Psoas muscle (tissue), 8 donors: ENCODE results near the gene AKR7A2. TPM values are rescaled to one million over a fixed set of nuclear protein-coding genes. Genes with fewer than 3 reads are reported as not detected.

Experiments used
- ATAC-seq, 4 donors: fragments of 200-7000 bp; cut with Tn5 transposase; one replicate each; pipeline ENCODE4 v1.9.1; 2020; ENCODE audit warnings: moderate library complexity in 3 of 4, mild to moderate bottlenecking in 2 of 4
- DNase-seq, 2 donors: peaks; one replicate each; pipeline ENCODE4 v3.0.0-alpha.2; 2020
- H3K27ac ChIP-seq: fragments of 200-600 bp; one replicate; pipeline ENCODE4 v1.8.0; 2022
- H3K27me3 ChIP-seq, 3 donors: fragments of 200-600 bp in 1 of 3; one replicate each; pipeline versions ENCODE4 v1.6.1 to v1.8.0; 2013 to 2022; ENCODE audit warnings: low read length in 2 of 3, mild to moderate bottlenecking in 2 of 3, moderate library complexity in 1 of 3; ENCODE audit not compliant: insufficient read depth in 3 of 3
- H3K36me3 ChIP-seq, 2 donors: fragments of 200-600 bp in 1 of 2; one replicate each; pipeline versions ENCODE4 v1.6.1 to v1.8.0; 2013 to 2022; ENCODE audit warnings: low read depth in 1 of 2, mild to moderate bottlenecking in 1 of 2, moderate library complexity in 1 of 2; ENCODE audit not compliant: insufficient read depth in 1 of 2
- H3K4me1 ChIP-seq: fragments of 200-600 bp; one replicate; pipeline ENCODE4 v1.8.0; 2022
- H3K4me3 ChIP-seq: fragments of 200-600 bp; one replicate; pipeline ENCODE4 v1.8.0; 2022; ENCODE audit warnings: mild to moderate bottlenecking
- H3K9me3 ChIP-seq: fragments of 200-600 bp; one replicate; pipeline ENCODE4 v1.8.0; 2022
- WGBS, 3 donors: extraction: QIAGEN DNeasy Blood & Tissue Kit; methylation state at CpG; one replicate each; pipeline versions ENCODE4 v1.1.6 to v1.1.7; 2013; 5-methylcytosine and 5-hydroxymethylcytosine counted together
- intact Hi-C, 2 donors: fragments of 100-400 bp; cut with DNase I; formaldehyde crosslinking; loops; one replicate each; pipeline versions ENCODE4 v1.11.0 to v1.14.2; 2022
- polyA plus RNA-seq, 3 donors: library from polyadenylated mRNA; stranded (reverse); fragments of 200-250 nt; gene quantifications; one replicate each; pipeline ENCODE4 v1.2.3, GENCODE V29; 2013
- total RNA-seq, 4 donors: library from RNA; stranded (reverse); fragmentation: NEBNext Ultra II Directional in 2 of 4; extraction: Animal tissue kit (Norgen Biotek cat#: 25700) in 2 of 4; gene quantifications; one replicate each; pipeline versions ENCODE4 v1.2.1 to v1.2.4, GENCODE V29; 2021 to 2023
- TF ChIP-seq, protein P1 (sequence below): fragments of 200-600 bp; IDR thresholded peaks from one replicate; pipeline ENCODE4 v1.8.0; 2022; ENCODE audit warnings: antibody characterized with exemption
- donor health status: healthy with polysubstance abuse.
- donor health status: DM: no; HTN: no; CAD: no; lungs with moderate emphysema.
- donor health status: Bipolar disorder and iron deficiency.
- donor health status: healthy.
- donor health status: DM: yes; HTN: yes; CAD: no.
- donor health status: DM: no; HTN: no; CAD: no.
- donor health status: DM: no; HTN: no; CAD: no.
- donor health status: DM: yes; HTN: yes; CAD: no.

AKR7A2 gene
- total and polyA plus RNA-seq, 7 donors: 24.6 to 52.2 (median 30.3) TPM

DNA sequence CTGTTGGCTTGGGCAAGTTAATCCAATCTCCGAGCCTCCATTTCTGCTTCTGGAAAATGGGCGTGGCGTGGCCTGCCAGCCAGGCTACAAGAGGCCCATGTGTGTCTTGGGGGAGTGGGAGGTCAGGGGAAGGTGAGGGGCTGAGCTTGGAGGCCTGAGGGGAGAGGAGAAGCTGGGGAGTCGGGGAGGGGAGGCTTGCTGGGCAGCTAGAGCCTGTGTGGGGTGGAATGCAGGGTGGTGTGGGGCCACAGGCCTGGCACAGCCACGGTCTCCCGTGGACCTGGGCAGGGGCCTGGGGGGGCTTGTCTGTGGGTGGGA, 14.8 kb upstream of the AKR7A2 start:
- H3K36me3 ChIP-seq: peaks cover 4 to 86% of the 10 kb centered on the region in 2 donors
- TF ChIP-seq, protein P1, sequence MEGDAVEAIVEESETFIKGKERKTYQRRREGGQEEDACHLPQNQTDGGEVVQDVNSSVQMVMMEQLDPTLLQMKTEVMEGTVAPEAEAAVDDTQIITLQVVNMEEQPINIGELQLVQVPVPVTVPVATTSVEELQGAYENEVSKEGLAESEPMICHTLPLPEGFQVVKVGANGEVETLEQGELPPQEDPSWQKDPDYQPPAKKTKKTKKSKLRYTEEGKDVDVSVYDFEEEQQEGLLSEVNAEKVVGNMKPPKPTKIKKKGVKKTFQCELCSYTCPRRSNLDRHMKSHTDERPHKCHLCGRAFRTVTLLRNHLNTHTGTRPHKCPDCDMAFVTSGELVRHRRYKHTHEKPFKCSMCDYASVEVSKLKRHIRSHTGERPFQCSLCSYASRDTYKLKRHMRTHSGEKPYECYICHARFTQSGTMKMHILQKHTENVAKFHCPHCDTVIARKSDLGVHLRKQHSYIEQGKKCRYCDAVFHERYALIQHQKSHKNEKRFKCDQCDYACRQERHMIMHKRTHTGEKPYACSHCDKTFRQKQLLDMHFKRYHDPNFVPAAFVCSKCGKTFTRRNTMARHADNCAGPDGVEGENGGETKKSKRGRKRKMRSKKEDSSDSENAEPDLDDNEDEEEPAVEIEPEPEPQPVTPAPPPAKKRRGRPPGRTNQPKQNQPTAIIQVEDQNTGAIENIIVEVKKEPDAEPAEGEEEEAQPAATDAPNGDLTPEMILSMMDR: no peak
- H3K27ac ChIP-seq: no peak overlapping the region
- WGBS, 3 donors: 80 to 94% (median 85%) methylated on average over 6 of the region's 6 CpGs
- DNase-seq: no peak
- H3K4me1 ChIP-seq: no peaks in the 10 kb centered on the region
- H3K27me3 ChIP-seq: no peaks in the 10 kb centered on the region
- intact Hi-C loops: no loop called here
- no peaks in the 10 kb centered on the region for H3K9me3 ChIP-seq
- no peak for ATAC-seq
- H3K4me3 ChIP-seq: no peak overlapping the region

DNA sequence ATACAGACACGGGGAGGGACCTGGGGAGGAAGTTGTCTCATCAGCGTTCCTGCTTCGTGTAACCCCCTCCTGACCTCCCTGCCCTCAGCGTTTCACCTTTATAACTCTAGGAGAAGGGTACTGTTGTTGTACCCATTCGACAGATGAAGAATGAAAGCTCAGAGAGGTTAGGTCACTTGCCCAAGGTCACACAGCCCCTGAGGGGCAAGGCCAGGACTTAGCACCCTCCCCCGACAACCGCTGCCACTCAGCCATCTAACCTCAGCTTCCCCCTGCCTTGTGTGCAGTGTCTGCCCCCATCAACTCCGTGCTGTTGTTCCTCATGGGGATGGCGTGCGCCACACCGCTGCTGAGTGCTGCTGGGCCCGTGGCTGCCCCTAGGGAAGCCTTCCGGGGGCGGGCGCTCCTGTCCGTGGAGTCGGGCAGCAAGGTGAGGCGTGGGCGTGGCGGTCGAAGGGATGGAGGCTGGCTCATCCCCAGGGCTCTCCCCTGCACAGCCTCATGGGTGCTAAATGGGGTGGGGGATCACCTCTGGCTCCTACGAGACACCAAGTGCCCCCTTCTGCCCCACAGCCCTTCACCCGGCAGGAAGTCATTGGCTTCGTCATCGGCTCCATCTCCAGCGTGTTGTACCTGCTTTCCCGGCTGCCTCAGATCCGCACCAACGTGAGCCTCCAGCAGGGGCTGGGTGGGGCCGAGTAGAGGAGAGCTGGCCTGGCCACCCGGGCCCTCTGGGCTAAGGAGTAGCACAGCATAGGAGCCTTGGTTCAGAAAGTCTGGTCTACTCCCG, 14.2 kb upstream of the AKR7A2 start:
- H3K9me3 ChIP-seq: no peaks in the 10 kb centered on the region
- no peak overlapping the region for H3K27ac ChIP-seq
- WGBS, 3 donors: 87 to 89% (median 88%) methylated on average over 32 of the region's 32 CpGs
- no peaks in the 10 kb centered on the region for H3K27me3 ChIP-seq
- H3K4me1 ChIP-seq: no peaks in the 10 kb centered on the region
- DNase-seq (no peak), ATAC-seq (no peak)
- H3K4me3 ChIP-seq: no peak overlapping the region
- H3K36me3 ChIP-seq: peaks cover 4 to 91% of the 10 kb centered on the region in 2 donors
- intact Hi-C loops: no loop called here
- TF ChIP-seq, protein P1: no peak

DNA sequence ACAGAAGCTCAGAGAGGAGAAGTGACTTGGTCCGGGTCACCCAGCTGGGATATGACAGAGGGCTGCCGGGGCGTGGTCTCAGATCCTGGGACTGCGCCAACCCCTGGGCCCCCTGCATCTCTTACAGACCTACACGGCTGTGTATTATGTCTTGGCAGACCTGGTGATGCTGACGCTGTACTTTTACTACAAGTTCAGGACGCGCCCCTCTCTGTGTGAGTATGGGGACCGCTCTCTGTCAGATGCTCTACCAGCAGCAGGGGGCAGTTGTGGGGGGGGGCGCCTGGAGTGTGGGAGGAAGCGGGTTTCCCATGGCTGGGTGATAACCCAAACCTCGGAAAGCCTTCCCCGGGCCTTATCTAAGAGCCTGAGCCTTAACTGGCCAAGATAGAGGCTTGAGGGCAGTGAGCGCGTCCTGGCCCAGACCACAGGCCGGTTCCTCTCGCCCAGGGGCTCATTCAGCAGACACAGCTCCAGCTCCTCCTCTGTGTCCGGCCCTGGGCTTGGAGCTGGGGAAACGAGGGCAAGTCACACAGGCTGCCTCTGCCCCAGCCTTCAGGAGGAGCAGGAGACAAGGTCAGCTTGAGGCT, 13.5 kb upstream of the AKR7A2 start:
- Histone ChIP-seq H3K27me3 (no peaks in the 10 kb centered on the region), H3K4me1 (no peaks in the 10 kb centered on the region), H3K4me3 (no peak overlapping the region), H3K9me3 (no peaks in the 10 kb centered on the region), H3K36me3 (peaks cover 4 to 93% of the 10 kb centered on the region in 2 donors), H3K27ac (no peak overlapping the region)
- no peak for DNase-seq
- ATAC-seq: no peak
- intact Hi-C loops: no loop called here
- 85 to 91% (median 89%) methylated on average over 19 of the region's 19 CpGs for WGBS, 3 donors
- TF ChIP-seq, protein P1: no peak

DNA sequence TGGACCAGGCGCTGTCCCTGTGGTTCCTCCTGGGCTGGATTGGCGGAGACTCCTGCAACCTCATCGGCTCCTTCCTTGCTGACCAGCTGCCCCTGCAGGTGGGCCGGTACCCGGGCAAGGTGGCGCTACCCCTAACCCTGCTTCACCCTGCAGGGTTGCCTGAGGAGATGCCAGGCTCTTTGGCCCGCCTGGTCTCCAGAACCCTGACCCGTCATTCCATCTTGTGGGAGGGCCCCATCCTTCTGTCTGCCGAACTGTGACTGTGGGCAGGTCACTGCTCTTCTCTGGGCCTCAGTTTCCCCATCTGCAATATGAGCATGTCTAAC, 12.7 kb upstream of the AKR7A2 start:
- no peak for ATAC-seq

More for the DNA sequence above, 12.7 kb upstream of the AKR7A2 start:
- no peaks in the 10 kb centered on the region for H3K27me3 ChIP-seq
- no peak for DNase-seq
- TF ChIP-seq, protein P1: no peak
- 93 to 96% (median 94%) methylated on average over 9 of the region's 9 CpGs for WGBS, 3 donors
- H3K36me3 ChIP-seq: peaks cover 4 to 90% of the 10 kb centered on the region in 2 donors
- H3K9me3 ChIP-seq: no peaks in the 10 kb centered on the region
- intact Hi-C loops: no loop called here
- no peaks in the 10 kb centered on the region for H3K4me1 ChIP-seq
- H3K27ac ChIP-seq: no peak overlapping the region
- no peak overlapping the region for H3K4me3 ChIP-seq
